GM19035 (cell line): Measurements from ENCODE around the gene SLAMF9.
"Not testable (repeated sequence)": the region's sequence is repeated elsewhere in the genome, so short reads cannot be mapped to it uniquely, and the experiment has no call there.

Experiments used
- ATAC-seq: cut with Tn5 transposase; IDR thresholded peaks from one replicate; pipeline ENCODE4 v1.9.1; 2021; ENCODE audit not compliant: unreplicated experiment

SLAMF9 gene

DNA sequence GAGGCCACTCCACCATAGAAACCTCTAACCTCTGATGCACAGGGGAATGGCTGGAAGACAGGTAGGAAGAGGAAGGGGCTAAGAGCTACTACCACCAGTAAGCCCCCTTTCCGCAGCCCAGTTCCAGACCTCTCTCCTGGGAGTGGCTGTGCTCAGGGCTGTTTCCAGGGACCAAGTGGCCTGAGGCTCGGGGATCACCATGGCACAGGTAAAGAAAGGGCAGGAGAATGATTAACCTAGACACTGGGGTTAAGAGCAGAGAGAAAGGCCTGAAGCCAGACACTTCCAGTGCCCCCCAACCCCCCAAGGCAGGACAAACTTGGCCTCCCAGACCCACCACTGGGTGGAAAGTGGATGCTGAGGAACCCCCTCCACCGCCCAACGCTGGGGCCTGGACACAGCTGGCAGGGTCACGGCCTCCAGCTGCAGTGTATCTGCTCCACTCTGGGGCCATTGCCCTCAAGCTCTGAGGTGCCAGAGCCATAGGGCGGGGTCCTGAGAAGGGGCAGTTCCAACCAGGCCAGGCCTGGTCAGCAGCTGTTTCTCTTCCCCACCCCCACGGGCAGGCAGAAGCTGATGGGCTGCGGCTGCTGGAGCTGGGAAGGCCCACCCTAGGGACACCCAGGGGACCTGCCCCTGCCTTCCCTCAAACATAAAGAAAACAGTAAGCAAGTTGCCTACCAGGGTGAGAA lies 31.4 kb downstream of the SLAMF9 start:
- ATAC-seq: no peak

DNA sequence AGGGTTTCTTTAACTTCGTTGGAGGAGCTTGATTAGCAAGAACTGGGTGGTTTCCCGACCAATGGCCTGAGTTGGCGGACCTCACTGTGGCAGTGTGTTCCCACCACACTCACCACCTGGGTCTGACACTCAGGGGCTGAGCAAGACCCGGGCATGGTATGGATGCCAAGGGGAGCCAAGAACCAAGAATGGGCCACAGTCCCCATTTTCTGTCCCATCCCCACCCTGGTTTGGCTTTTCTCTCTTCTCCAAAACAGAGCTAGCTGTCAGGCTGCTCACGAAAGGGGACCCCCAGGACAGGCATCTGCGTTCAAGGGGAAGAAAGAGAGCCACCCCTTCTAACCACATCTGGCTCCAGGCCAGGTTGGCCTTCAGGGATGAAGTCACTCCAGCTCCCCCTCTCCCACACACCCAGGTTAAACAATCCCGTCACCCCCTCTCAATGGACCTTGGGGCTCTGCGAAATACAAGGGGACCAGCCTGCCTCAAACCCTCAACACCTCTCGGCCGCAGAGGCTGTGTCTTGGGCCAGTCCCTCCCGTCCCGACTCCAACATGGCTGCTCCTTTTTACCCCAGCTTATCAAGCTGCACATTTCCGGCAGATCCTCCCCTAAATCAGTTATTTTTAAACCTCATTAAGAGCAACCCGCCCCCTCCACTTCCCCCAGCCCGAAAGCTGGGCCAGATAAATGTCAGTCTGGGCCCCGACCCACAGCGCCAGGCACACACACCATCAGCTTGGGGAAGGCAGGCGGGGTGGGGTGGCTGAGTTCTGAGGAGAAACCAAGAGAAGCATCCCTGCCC lies 32.1 kb downstream of the SLAMF9 start:
- no peak for ATAC-seq

DNA sequence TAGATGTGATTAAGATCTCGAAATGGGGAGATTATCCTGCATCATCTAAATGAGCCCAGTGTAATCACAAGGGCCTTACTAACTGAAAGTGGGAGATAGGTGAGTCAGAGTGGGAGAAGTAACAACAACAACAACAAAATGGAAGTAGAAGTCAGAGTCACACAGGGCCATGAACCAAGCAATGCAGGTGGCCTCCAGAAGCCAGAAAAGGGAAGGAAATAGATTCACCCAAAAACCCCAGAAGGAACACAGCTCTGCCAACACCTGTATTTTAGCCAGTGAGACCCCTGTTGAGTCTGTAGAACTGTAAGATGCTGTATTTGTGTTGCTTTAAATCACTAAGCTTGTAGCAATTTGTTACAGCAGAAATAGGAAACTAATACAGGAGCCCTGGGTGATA lies 32.8 kb downstream of the SLAMF9 start:
- ATAC-seq: peak; percentile 29

DNA sequence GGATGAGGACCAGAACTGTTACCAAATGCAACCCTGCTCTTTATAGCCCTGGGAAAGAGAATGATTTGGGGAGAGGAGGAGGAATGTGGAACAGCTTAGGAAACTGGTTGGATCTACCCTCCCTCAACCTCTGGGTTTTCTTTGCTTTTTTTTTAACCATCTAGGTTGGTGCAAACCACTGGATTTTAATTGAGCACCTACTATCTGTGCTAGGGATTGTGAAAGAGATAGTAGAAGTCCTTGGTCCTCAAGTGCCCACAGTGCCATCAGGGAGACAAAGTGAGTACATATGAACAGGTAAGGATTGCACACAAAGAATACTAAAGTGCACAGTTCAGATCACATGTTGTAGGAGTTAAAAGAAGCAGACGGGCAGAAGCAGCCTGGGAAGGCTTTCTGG lies 33.4 kb downstream of the SLAMF9 start:
- no peak for ATAC-seq

DNA sequence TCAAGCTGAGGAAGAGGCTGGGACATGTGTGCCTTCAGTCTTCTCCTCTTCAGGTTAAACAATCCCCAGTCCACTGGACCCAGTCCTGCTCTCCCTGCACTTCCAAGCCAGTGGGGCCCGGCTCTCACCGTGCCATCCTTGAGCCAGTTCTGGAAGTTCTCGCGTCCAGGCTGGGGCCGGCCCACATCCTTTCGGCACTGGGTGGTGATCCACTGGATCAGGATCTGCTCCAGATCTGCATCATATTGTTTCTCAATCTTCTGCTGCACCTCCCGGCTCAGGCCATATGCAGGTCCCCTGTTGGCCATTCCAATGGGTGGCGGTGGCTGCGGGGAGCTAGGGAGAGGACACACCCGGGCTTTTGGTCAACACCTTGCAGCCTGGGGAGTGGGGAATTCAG lies 33.8 kb downstream of the SLAMF9 start:
- no peak for ATAC-seq

DNA sequence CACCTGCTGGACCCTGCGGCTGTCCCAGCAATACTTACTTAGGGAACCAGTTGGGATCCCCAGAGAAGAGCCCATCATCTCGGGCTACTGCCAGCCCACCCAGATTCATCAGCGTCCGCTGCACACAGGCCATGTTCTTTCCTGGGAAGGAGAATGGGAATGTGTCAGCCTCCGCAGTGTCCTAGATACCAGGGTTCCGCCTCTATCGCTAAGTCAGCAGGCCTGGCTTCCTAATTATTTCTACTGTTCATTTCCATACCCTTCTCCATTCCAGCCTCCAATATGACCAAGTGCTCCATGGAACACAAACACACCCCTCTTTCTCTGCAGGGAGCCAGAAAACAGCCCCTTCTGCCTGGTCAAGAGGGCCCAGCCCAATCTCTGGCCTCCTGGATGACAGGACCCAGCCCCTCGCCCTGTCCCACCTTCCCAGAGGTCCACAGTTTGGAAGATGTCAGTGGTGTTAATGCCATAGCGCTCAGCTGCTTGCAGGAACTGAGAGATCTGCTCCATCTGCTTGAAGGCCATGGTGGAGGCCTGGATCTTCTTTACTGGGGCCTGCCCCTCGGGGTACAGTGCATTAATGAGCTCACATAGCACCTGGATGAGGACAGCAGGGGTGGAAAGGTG lies 34.7 kb downstream of the SLAMF9 start:
- no peak for ATAC-seq

DNA sequence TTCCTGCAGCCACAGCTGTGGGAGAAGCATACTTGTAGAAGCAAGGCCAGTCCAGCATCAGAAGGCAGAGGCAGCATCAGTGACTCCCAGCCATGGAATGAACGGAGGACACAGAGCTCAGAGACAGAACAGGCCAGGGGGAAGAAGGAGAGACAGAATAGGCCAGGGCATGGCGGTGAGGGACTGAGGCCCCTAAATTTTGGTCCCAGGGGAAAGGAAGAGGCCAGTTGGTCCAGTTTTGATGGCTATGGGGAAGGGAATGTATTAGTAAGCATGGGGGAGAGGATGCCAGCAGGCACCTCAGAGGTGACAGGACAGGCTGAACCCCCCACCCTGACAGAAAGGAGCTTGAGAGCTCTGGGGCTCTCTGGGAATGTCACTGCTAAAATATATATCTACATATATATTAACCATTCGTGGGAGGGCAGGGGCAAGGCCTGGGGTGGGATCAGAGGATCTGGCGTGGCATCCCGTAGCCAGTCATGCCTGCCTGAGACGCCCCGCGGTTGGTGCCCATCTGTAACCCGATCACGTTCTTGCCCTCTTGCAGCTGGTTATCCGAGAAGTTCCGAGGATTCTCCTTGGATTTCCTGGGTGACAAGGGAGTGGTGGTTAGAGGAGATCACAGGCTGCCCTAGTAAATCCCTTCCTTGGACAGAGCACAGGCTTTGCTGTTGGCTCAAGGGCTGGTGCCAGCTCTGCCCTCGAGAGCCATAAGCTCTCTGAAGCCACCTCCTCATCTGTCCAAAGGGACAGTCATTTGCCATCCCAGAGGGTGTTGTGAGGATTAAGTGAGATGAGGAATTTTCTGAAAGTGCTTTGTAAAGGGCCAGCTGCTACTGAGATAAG lies 35.5 kb downstream of the SLAMF9 start:
- ATAC-seq: no peak

DNA sequence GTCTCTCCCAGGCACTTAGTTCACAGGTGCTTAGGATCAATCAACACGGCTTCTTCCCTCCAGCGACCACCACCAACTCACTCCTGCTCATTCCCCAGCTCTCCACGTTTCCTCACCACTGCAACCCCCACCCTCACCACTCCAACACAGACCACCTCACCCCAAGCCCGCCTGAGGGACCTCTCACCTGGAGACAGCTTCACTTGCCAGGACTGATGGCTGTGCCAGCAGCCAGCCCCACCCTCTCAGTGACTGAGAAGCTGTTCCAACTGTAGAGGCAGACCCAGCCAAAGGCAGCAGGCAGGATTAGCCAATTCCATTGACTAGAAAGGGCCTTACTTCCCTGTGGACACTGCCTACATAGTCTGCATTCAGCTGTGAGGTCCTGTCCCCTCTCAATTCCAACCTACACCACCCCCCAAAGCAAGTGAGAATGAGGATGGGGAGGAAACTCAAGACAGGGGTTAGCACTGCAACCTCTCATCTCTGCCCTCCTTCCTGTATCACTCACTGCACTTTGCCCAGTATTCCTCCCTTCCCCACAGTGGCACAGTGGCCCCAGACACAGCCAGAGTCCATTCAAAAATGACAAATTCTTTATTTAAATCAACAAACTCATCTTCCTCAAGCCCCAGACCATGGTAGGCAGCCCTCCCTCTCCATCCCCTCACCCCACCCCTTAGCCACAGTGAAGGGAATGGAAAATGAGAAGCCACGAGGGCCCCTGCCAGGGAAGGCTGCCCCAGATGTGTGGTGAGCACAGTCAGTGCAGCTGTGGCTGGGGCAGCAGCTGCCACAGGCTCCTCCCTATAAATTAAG lies 36.3 kb downstream of the SLAMF9 start:
- no peak for ATAC-seq

DNA sequence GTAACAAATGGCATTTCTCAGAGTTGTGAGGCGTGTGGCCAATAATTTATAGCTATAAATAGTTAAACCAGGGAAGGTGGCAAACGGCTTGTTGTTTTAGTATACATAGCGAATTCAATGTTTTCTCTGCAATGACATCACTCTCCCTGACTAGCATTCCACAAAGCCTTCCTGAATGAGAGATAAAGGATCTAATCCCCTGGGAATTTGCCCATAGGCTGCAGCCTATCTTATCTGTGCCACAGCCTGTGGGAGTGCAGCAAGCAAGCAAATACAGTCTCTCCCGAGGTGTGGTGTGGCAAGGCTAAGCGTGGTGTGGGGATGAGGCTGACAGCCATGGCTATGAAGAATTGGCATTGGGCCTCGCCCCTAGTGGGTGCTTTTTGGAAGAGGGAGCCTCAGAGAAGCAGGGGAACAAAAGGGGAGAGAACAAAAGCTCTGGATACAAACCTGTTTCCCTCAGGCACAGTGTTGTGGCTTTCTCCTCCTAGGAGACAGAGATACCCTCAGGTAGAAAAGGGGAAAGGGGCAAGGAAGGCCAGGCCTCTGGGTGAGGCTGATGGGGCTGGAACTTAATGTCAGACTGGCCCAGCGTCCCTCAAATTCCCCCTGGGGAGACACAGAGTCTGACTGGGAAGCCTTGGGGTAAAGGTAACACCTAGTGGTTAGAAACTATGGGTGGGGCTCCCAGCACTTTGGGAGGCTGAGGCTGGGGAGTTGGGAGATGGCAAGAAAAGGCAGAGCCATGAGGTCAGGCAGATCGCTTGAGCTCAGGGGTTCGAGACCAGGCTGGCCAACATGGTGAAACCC lies 37.6 kb downstream of the SLAMF9 start:
- ATAC-seq: no peak

DNA sequence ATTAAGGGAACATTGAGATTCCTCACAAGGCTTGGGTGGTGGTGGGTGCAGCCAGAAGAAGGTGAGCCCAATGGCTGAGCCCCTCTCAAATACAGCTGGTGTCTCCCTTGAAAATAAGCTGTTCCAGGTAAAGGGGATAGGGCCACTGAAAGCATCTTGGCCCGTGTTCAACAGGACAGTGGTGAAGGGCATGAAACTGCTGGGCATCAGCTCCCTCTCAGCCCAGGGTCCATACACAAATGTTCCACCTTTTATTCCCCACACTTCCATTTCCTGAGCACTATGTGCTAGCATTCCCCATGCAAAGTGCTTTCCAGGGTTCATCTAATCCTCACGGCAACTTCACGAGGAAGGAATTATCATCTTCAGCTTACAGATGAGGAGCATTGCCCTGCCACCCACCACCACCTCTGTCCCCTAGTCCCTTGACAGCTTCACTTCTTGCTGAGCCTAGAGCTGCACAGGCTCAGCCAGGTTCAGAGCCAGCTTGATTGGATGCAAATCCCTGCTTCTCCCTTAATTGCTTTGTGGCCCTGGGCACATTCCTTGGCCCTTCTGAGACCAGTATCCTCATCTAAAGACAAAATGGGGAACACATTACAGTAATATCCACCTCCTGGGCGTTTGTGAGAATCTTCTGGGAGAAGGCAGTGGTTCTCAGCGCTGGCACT lies 38.3 kb downstream of the SLAMF9 start:
- no peak for ATAC-seq

DNA sequence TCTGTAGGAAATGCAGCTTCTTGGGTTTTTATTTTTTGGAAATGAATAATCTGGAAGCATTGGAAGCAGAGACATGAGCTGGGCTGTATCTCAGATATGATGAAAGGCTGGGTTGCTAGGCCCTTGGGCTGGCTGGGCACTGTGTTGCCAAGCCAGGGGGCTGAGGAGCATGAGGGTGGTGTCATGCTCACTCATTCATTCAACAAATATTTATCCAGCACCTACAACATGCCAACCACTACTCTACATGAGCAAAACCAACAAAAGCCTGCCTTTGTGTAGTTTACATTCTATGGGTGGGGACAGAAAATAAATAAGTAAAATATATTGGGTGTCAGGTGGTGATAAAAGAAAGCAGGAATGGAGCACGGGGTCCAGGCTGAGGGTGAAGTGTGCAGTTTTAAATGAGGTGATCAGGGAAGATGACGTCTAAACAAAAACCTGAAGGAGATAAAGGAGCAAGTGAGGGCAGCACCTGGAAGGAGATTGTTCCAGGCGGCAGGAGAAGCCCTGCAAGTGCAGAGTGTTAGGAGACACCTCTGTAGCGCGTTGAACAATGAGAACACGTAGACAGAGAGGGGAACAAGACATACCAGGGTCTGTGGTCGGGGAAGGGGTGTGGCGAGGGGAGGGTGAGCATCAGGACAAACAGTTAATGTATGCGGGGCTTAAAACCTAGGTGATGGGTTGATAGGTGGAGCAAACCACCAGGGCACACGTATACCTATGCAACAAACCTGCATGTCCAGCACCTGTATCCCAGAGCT lies 39.6 kb downstream of the SLAMF9 start:
- ATAC-seq: no peak

DNA sequence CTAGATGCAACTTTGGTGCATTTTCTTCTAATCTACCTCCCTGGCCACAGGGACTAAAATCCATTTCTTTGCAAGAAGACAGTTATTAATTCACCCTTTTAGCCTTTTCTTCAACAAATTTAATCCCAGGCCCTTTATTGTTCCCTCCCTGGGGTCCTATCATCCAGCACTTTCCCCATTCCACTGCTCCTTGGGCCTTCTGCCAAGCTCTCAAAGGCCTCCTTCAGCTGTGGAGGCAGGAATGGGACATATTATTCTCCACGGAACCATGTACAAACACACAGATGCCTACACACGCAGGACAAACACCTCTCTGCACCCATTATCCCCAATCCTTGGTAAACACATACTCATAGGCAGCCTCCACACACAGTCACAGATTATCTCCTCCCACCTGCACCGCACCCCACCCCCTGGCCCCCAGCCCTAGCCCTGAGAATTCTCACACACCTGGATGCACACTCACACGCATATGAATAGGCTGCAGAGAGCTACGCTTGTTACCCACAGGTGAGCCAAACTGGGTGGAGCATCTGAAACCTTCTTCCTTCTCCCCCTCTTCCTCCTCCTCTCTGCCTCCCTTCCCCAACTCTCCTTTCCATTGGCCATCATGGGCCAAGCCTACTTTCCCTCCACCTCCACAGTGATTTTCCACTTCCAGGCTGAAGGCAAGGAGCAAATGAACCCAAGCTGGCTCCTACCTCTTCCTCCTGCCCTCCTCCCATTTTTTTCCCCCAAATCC lies 40.4 kb downstream of the SLAMF9 start:
- no peak for ATAC-seq

DNA sequence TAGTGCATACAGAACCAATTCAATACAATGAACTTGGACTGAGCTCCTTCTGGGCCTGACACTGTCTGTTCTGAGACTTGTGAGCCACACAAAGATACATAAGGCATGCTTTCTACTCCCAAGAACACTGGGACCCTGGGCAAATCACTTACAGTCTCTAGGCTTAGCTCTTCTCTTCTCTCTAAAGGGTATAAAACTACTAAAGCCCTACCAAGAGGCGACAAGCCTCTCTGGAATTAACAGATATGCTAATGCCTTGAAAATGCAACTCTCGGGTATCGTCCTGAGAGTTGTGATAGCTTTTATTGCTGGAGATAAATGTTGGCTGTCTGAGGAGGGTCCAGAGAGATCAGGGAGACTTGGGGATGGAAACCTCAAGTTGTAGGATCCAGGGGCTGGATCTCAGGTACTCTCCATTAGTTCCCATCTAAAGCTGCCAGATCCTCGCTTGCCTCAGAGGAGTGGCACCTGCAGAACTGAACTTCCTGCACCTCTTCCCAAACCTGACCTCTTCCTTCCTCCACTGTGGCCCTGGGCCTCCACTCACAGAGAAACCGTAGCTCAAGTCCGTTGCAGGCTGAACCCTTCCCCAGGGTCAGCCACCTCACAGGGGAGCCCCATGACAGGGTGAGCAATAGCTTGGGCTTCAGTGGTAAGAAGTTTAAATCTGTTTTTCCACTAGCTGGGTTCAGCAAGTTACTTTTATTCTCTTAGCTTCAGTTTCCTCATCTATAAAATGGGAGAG lies 42.5 kb downstream of the SLAMF9 start:
- ATAC-seq: no peak

DNA sequence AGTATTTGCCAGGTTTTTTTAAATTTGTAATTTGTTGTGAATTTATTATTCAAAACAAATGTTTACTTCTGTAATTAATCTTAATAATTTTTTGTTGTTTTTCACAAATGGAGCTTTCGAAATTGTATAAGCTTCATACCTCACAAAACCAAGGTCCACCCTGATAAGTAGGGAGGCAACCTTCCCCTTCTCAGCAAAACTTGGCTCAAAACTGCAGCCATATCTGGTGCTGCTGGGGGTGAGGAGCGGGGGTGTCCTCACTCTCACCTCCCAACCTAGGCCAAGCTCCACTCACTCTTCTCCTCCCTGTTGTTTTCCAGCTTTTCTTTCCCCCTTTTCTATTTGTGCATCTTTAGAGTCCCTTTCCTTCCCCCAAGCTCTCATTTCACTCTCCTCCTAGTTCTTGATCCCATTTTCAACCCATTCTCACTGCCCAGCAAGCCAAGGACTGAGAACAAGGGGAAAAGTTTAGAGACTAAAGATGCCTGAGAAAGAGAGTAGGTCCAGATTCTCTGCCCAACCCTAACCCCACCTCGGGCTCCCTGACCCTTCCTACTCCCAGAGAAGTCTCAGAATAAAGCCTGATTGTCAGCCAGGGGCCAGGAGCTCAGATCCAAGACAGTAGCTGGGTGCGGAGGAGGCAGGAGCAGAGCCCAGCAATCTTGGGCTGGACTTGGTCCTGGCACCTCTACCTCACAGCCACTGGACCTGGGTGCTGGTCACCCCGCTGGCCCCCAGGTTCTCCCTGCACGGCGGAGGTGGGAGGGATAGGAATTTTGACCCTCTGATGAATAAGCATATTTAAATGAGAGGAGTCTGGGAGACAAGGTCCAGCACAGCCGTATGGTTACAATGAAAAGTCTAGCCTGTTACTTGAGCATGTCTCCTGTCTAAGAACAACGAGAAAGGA lies 45.8 kb downstream of the SLAMF9 start:
- ATAC-seq: no peak

DNA sequence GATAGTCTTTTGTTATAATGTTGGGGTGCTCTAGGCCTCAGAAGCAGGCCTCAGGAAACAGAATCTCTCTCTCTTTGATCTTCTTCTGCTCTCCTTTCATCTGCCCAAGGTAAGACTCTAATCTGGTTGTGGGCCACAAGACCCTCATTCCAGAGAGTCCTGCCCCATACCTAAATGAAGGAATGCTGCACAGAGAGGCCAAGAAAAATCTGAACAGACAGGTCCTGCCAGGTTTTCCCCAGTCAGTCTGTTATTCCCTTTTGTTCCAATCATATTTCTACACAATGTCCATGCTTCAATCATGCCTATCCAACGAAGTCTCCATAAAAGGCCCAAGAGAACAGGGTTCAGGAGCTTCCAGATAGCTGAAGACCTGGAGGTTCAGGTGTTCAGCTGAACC lies 47.1 kb downstream of the SLAMF9 start:
- ATAC-seq: no peak

DNA sequence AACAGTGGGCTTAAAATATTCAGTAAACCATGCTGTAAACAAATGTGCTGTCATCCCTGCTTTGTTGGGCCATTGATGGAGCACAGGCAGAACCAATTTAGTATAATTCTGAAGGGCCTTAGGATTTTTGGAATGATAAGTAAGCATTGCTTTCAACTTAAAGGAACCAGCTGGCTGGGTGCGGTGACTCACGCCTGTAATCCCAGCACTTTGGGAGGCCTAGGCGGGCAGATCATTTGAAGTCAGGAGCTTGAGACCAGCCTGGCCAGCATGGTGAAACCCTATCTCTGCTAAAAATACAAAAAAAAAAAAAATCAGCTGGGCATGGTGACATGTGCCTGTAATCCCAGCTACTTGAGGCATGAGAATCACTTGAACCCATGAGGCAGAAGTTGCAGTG lies 50.0 kb downstream of the SLAMF9 start:
- not testable (repeated sequence) for ATAC-seq
